GM18909 (cell line): ENCODE results near the gene SHH.
A peak's percentile ranks its signal among the peaks of the same experiment; 100 is the strongest.
"Not testable (repeated sequence)": the region's sequence is repeated elsewhere in the genome, so short reads cannot be mapped to it uniquely, and the experiment has no call there.

Source experiments
- ATAC-seq: cut with Tn5 transposase; IDR thresholded peaks from one replicate; pipeline ENCODE4 v1.9.1; 2021; ENCODE audit warnings: mild to moderate bottlenecking; ENCODE audit not compliant: unreplicated experiment, poor library complexity

The SHH gene

DNA sequence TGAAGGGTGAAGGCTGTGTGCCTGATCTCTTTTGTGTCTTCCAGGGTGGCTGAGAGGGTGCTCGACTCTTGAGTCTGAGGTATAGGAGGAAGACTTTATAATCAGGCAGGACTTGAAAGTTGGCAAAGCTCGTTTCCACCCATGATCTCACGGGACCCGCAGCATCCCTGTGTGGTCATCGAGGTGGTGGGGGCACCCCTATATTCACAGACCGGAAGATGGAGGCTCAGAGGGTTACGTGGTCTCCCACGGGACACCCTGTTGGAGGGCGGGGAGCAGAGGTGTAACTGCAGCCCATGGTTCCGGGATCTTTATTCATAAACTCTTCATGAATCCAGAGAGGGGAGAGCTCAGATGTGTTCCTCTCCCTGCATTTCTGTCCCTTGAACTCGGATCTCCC lies 9.6 kb upstream of the SHH start:
- ATAC-seq = no peak

DNA sequence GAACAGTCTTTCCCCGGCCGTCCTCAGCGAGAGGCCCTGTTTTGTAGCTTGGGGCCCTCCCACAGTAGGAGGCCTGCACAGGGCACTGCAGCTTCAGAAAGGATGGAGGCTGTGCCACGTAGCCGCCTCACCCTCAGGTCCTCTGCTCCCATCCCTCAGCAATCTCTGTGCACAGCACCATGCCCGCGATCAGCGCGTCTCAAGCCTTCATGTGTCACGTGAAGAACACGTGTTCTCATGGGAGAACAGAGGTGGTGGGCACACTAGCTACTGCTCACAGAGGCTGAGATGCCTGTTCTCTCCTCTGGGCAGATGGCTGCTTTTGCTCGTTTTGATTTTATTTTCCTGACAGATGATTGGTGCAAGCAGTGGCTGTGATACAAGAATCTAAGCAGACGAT lies 8.5 kb upstream of the SHH start:
- ATAC-seq = no peak

DNA sequence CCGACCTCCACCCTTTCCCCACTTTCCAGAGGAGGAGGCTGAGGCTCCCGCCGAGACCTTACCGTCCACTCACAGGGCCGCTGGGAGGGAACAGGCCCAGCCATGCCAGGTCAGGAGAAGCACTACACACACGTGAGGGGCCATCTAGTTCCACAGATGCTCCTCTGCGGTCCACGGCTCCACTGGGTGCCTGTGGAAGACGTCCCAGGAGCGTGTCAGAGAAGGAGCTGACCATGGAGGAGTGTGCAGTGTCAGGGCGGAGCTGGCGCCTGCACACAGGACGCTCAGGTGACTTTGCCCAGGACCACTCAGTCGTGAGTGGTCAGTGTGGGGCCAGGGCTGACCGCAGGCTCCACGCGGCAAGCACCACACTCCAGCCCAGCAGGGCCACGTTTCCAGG lies 8.0 kb upstream of the SHH start:
- no peak for ATAC-seq

DNA sequence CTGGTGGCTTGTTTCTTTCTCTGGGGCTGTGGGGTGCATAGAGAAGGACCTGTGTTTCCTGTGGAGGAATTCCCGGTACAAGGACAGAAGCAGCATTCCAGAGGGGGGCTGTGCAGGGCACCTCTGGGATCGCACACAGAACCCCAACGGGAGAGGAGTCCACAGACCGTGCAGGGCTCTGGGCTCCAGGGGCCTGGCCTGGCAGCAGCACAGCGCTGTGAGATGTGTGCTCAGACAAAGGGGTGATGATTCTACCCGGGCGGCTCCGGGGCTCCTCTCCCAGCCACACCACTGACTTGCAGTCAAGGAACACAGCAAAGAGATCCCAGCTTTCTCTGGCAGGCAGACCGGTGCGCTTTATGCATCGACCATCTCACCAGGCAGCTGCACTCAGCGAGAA lies 6.9 kb upstream of the SHH start:
- no peak for ATAC-seq

DNA sequence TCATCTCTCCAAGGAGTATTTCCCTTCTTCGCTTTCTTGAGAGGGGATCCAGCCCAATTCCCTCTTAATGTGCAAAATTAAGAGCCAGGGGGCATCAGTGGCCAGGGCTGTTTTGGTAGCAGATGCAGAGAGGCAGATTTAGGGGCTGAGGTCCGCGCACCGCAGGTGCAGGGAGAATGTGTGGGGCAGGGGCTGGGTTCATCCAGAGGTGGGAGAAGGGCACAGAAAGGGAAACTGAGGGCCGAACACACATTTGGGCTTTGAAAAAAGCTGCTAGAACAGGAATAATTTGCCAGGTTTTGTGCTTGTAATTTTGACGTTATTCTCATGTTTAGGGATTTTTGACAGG lies 6.5 kb upstream of the SHH start:
- no peak for ATAC-seq

DNA sequence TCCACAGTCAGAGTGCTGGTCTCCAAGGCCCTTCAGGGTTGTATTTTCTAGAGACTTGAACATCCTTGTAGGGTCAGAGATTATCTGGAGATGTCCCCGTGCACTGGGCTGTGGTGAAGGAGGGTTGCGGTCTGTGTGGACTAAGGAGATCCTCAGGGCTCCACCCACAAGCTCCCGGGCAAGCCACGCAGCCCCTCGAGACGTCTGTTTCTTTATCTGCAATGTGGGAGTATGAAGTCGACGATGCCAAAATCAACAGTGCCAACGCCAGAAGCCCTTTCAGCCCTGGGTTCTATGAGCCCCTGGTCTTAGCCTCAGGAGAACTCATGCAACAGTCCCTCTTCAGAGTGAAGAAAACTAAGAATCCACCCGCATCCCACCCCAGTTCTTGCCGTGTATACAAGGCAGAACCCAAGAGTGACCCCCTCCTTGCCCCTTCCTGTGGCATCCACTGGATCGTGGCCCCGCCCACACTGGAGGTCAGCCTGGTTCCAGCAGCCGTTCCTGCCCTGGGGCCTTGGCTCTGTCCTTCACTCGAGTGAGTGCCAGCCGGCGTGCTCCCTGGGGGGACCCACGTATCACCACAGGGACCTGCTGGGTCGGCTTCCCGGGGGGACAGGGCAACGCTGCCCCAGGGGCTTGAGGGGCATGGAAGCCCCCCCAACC lies 6.0 kb upstream of the SHH start:
- ATAC-seq = no peak

DNA sequence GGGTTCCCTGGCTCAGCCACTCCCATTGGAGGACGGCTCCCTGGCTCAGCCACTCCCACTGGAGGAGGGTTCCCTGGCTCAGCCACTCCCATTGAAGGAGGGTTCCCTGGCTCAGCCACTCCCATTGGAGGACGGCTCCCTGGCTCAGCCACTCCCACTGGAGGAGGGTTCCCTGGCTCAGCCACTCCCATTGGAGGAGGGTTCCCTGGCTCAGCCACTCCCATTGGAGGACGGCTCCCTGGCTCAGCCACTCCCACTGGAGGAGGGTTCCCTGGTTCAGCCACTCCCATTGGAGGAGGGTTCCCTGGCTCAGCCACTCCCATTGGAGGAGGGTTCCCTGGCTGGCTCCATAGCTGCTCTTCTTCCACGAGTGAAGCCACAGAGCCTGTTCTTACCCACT lies 5.3 kb upstream of the SHH start:
- not testable (repeated sequence) for ATAC-seq

DNA sequence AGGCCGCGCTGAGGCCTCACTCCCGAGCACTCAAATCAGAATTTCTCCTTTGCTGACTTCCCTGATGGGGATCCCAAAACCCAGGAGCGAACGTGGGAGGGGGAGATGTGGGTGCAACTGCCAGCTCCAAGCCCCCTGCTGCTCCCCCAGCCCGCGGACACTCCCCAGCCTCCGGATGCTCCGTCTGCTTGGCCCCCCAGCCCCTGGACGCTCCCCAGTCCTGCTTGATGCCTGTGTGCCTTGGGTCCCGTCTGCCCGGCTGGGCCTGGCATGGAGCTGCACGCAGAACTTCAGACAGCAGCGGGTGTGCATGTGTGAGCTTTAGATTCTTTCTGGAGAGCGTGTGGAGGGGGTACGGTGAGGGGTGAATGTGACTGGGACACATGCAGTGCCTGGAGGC lies 4.7 kb upstream of the SHH start:
- ATAC-seq = no peak

DNA sequence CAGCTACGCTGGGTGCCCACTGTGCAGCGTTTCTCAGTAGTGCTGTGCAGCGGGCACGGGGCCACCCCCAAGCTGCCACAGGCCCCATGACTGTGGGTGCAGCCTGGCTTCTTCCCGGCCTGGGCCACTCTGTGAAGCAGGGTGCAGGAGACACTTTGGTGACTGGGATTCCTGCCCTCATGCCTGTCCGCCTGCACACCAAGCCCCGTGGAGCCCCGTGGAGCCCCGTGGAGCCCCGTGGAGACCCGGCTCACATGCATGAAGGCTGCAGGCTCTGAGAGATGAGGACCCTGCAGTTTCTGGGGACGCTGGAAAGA lies 3.9 kb upstream of the SHH start:
- no peak for ATAC-seq

DNA sequence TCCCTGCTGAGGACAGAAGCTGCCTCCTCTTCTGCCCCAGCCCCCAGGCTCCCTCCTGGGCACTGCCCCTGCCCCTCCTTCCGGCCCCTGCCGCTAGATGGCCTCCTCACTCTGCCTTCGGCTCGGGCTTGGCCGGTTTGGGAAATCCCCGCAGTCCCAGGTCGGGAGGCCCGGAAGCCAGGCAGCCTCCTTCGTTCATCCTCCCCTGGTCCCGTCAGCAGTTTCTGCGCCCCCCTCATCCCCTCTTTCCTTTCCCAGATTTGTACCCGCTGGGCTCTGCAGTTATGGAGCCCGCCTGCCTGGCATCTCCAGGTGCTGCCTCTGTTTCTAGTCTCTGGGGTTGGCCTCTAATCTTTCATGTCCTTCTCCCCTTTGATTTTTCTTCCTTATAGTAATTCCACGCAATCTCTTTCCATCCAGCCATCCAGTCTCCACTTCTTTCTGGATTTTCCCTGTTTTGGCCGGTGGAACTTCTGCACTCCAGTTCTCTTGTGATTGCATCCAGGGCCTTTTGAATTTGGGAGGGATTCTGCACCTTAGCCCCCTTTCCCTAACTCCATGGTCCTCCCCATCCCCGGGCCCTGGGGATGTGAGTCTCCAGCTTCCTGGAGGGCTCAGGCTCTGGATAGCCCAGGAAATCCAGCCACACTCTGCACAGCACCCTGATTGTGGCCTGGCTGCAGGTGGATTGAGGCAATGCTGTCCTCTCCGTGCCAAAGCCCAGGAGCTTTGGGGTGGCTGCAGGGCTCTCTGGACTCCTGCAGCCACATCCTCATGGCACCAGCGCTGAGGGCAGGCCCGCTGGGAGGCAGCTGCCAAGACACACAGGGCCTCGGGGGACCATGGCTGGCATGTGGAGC lies 3.3 kb upstream of the SHH start:
- peak; percentile 88 for ATAC-seq

DNA sequence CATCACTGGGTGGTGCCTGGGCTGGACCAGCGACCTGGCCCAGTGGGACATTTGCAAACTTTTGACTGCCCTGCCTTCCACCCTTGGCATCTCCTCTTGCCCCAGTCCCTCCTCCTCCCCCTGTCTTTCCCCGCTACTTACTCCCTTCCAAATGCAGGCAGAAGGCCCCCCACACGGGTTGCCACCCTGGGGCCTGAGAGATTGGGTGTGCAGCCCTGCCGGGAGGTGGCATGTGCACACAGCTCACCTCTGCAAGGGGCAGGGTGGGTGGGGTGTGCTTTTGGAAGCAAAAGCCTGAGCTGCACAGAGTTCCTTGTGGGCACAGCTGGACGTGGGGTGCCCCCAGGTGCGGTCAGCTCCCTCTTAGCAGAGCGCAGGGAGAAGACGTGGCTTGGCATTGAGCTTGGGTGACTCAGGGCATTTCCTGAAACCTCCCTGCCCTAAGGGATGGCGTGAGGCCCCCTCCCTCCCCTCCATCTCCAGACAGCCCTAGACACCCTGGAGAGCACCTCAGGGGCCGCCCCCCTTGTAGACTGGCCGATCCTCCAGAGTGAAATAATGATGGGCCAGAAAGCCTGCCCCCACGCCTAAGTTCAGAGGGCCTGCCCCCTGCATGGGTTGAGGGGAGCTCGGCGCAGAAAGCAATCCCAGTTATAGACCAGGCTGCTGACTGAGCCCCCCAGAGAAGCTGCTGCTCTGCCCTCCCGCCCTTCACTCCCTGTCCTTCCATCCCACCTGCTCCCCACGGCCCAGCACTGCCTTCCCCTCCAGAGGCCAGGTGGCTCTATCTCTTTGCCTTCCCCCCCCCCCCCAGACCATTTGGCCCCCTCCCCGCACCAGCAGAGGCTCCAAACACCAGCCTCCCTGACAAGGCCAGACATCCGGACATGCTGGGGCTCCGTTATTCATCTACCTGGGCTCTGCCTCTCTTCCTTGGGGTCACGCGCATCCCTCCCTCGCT lies 2.3 kb upstream of the SHH start:
- no peak for ATAC-seq

DNA sequence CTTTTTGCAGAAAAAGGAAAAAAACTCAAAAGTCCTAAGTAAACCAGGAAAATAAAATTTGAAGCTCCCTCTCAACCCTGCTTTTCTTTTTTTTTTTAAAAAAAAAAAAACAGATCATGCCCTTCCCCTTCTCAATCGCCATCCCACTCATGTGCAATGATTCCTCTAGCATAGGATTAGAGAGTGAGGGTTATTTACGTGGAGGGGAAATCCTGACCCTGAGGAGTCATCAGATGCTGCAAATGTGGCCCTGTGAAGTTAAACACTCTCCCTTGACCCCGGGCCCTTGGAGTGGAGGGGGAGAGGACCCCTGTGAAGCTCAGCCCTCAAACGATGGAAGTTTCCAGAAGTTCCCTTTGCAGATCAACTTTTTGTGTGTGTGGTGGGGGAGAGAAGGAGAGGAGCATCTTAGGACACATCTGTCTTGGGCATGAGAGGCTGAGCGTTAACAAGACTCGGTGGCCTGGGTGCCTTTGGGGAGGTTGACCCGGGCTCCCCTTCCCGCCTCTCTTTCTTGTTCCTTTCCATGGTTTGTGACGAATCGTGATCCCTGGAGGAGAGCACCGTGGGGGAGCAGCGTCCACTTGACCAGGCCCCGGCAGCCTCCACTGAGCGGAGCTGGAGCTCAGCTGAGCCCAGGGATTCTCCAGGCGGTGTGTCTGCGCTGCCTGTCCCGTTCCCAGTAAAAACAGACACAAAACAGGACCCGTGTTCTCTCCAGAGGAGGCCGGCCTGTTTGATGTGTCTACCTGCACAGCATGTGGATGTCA lies 1.5 kb upstream of the SHH start:
- no peak for ATAC-seq

DNA sequence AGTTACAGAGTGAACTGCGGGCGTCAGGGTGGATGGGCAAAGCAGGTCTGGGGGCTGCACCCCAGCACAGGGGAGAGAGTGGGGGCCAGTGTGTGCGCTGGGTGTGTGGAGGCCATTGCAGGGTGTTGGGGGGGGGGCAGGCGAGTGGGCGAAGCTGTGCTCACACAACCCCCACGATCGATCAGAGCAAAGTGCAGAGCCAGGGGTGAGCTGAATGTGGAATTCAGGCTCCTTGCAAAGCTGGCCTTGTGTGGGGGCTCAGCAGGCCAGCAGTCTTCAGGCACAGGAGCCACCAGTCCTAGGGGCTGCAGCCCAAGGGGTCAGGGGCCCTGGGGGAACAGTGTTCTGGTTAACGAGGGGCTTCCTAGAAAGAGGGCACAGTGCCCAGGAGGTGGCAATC lies 862 bp upstream of the SHH start:
- ATAC-seq = no peak

DNA sequence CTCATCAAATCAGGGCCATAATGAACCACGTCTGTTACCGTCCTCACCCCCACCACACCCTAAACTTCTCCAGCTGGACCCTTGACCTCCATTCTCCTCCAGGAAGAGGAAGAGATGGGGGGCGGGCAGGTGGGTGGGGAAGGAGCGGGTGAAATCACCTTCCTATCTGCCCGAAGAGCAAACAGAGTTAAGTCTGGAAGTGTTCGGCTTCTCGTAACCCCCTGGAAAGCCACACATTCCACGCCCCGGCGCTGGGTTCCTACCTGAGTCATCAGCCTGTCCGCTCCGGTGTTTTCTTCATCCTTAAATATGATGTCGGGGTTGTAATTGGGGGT lies 736 bp downstream of the SHH start:
- no peak for ATAC-seq

DNA sequence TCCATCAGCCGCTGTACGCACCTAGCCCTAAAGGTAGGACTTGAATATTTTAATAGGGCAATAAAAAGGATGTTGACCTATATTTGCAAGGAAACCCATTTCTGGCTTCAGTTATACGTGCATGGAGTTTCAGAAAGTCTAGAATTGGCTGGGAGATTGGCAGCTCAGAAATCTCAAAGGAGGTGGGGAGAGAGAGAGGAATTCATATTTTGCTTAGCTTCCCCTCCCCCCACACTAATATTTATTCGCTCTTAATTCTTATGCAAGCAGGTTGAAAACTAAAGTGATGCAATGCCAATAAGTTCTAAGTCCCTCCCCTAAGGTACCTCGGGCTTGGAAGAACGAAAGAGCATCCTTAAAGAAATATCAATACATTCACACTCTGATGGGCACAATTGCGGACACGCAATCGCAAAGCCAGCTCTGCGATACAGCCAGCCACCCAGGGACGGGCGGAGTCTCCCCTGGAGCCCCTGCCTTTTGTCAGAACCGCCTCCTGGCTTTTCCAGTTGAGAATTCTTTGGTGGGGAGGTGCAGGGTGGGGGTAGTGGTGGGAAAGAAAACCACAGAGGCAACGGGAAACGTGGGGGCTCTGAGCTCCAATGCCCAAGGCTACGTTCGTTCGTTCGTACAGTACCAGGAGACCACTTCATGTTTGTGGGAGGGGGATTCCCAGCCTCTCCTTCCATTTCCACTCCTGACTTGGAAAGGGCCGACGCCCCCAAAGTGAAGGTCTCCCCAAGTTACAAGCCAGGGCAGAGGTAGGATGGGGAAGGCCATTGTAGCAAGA lies 1.3 kb downstream of the SHH start:
- ATAC-seq = no peak

DNA sequence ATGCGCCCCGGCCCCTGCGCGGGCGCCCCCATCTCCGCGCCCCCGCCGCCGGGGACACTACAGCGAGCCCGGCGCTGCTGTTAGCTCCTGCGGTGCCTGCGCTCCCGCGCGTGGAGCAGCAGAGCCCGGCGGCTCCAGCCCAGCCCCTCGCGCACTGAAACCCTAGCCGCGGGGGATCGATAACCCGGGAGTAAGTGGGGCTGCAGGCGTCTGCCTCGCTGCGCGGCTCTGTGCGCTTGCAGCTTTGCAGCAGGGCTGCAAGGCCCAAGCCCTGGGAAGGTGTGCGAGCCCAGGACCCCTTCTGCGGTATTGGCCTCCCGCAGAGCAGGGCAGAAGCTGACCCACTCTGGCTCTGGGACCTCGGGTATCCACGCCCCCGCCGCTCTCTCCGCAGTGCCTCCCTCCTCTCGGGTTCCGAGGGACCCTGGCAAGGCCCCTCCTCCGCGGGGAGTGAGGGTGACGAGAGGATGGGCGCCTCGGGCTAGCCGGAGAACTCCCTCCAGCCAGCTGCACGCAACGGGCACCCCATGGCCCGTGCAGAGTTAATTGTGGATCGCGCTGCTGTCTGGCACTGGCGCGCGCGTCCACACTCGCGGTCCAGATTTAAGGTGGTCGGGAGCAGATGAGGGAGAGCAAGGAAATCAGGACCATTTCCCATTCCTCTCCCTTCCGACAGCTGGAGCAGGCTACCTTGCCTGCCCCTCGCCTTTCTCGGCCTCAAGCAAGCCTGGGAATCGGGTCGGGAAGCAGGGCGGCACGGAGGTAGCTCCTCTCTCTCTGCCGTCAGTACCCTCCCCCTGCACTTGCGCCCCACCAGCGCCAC lies 2.1 kb downstream of the SHH start:
- no peak for ATAC-seq

DNA sequence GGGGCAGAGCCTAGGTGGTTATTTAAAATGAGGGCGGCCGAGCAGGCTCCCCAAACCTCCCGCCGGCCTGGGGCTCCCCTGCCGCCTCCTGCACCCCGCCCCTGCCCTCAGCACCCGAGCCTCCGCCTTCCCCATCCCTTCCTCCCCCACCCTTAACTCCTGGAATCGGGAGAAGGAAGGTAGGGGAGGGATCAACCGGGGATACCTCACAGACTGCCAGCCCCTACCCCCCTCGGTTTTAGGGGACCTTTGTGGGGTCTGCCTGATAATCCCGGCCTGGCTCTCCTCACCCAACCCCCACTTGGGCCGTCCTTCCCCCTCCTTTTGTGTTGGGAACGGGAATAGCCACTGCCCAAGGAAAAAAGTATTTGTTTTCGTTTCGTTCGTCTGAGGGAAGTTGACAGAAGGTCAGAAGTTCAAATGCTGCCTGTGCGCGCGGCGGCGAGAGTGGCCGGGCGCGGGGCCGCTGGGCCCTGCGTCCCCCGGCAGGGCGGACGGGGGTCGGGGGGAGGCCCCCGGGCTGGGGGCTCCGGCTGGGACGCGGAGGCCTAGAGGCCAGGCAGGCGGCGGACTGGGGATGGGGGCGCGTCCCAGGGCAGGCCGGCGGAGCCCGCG lies 2.8 kb downstream of the SHH start:
- no peak for ATAC-seq

DNA sequence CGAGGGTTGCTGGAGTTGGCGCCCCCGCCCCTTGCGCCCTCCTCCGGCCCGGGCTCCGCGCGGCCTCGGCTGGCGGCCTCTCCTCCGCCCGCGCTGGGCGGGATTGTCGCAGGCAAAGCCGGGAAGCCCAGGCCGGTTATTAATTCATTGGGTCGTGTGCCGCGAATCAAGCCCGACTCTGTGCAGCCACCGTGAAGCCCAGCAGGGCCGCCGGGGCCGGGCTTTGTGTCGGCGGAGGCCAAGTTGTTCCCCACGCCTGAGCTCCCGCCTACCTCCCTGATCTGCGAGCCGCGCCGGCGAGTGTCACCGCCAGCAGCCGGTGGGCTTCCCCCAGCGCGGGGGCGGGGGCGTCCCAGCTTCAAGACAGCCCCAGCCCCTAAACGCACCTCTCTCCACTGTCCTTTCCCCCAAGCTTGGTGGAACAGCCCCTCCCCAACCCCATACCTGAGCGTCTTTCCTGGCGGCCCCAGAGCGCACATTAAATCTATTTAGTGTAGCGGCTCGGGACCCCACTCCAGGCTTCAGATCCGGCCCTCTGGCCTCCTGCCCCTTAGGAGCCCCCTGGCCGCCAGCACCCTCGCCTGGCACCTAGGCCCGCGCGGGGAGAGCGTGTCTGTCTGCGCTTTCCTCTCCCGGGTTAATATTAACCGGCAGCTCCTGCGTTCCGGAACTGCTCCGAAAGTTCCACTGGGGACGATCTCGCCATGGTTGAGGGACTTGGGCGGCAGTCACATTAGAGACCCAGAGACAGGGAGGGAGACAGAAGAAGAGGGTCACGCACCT lies 3.5 kb downstream of the SHH start:
- ATAC-seq = peak; percentile 35
